ENCODE data around the gene FAM151B. TPM values are rescaled to one million over a fixed set of nuclear protein-coding genes. Genes with fewer than 3 reads are reported as not detected.

FAM151B gene
- total and polyA plus RNA-seq, 10 of the 15 experiments (the other 5 are each of a cell fraction or from before 2014, with no cell fraction given), result 0.05 to 0.79 (median 0.22) TPM

GRCh38 chr5:80569086-80569960 is 81.4 kb downstream of the FAM151B start:
- Histone ChIP-seq H3K4me1 (ENCODE audit: control insufficient read depth, insufficient read depth, low read length) (no peaks in the 10 kb centered on the region; the same call in 1 of the 2 replicates), H3K4me2 (ENCODE audit: control insufficient read depth, insufficient read depth) (peak overlapping the region; percentile 61), H3K27ac (ENCODE audit: control insufficient read depth, insufficient read depth) (no peak overlapping the region), H3K27me3 (replicated peaks in 1 of 2; ENCODE audit: control insufficient read depth in 2 of 2, insufficient read depth in 2 of 2, low read length in 1 of 2) (peaks cover 6 to 19% of the 10 kb centered on the region in 2 experiments), H4K20me1 (ENCODE audit: control insufficient read depth, insufficient read depth) (no peaks in the 10 kb centered on the region), H2AFZ (ENCODE audit: control insufficient read depth, low read depth, low read length) (no peak overlapping the region), H3K79me2 (ENCODE audit: control insufficient read depth, insufficient read depth, low read length) (no peaks in the 10 kb centered on the region), H3K36me3 (ENCODE audit: control insufficient read depth in 2 of 2, insufficient read depth in 2 of 2, low read length in 1 of 2) (no peaks in the 10 kb centered on the region), H3K4me3 (peak overlapping the region; percentile 63; the same call in 1 of the 2 replicates), H3K9me3 (replicated peaks; ENCODE audit: control insufficient read depth, insufficient read depth, low read length) (no peaks in the 10 kb centered on the region), H3K9ac (ENCODE audit: control insufficient read depth, insufficient read depth, low read length) (no peak overlapping the region)
- no TSS peak for BruUV-seq (replicated peaks)
- ATAC-seq (peak; percentile 9), DNase-seq (ENCODE audit: low read depth, low spot score) (no peak), FAIRE-seq (no peak)
- ChIA-PET SMC1A (ENCODE audit: uncharacterized antibody, unreplicated experiment) (no interaction called here), CTCF (no interaction called here), POLR2A (no interaction called here), RAD21 (ENCODE audit: unreplicated experiment) (no interaction called here)
- TF ChIP-seq HDAC6 (IDR thresholded peaks at IDR 0.05; ENCODE audit: unreplicated experiment) (peak; percentile 71), MEF2B (IDR thresholded peaks at IDR 0.05; ENCODE audit: partially characterized antibody, poor library complexity, severe bottlenecking) (no peak)
- WGBS (ENCODE audit: insufficient coverage, insufficient replicate concordance, low lambda C conversion rate, missing lambda C conversion rate), result 12% methylated on average over 58 of the region's 89 CpGs
- intact Hi-C loops (cut with micrococcal nuclease; ENCODE audit: unreplicated experiment) (no loop called here), in situ Hi-C loops (cut with MboI) (no loop called here)

GRCh38 chr5:80569961-80570786 is 82.3 kb downstream of the FAM151B start, which contains the start of gene ANKRD34B:
TSS of gene ANKRD34B (minus strand) at chr5:80570280. CDS start at chr5:80560019, 10,261 bp downstream.
- Histone ChIP-seq H3K27me3 (replicated peaks in 1 of 2; ENCODE audit: control insufficient read depth in 2 of 2, insufficient read depth in 2 of 2, low read length in 1 of 2) (peaks cover 6 to 19% of the 10 kb centered on the region in 2 experiments), H3K4me1 (ENCODE audit: control insufficient read depth, insufficient read depth, low read length) (no peaks in the 10 kb centered on the region; the same call in 1 of the 2 replicates), H3K27ac (ENCODE audit: control insufficient read depth, insufficient read depth) (no peak within 1 kb of the TSS), H3K4me2 (ENCODE audit: control insufficient read depth, insufficient read depth) (peak within 1 kb of the TSS; percentile 61), H2AFZ (ENCODE audit: control insufficient read depth, low read depth, low read length) (peak within 1 kb of the TSS; percentile 51), H4K20me1 (ENCODE audit: control insufficient read depth, insufficient read depth) (no peaks in the 10 kb centered on the region), H3K4me3 (peak within 1 kb of the TSS; percentile 63; the same call in 1 of the 2 replicates), H3K9ac (ENCODE audit: control insufficient read depth, insufficient read depth, low read length) (no peak within 1 kb of the TSS), H3K36me3 (ENCODE audit: control insufficient read depth in 2 of 2, insufficient read depth in 2 of 2, low read length in 1 of 2) (no peaks in the 10 kb centered on the region), H3K79me2 (ENCODE audit: control insufficient read depth, insufficient read depth, low read length) (no peaks in the 10 kb centered on the region), H3K9me3 (replicated peaks; ENCODE audit: control insufficient read depth, insufficient read depth, low read length) (no peaks in the 10 kb centered on the region)
- in situ Hi-C loops (cut with MboI) (no loop called here), intact Hi-C loops (cut with micrococcal nuclease; ENCODE audit: unreplicated experiment) (no loop called here)
- no peak for TF ChIP-seq ZNF217 (IDR thresholded peaks at IDR 0.05)
- no peak for TF ChIP-seq ELK1 (IDR thresholded peaks at IDR 0.05; ENCODE audit: low read depth, low read length)
- TF ChIP-seq SUZ12 (IDR thresholded peaks at IDR 0.05; ENCODE audit: unreplicated experiment), result peak; percentile 59
- TF ChIP-seq NR2F1 (conservative IDR thresholded peaks at IDR 0.05), result no peak
- peak; percentile 87 for TF ChIP-seq HDAC6 (IDR thresholded peaks at IDR 0.05; ENCODE audit: unreplicated experiment)
- no peak for TF ChIP-seq SRF (IDR thresholded peaks at IDR 0.05; ENCODE audit: low read depth in 2 of 2, low read length in 2 of 2)
- no peak for TF ChIP-seq SMAD1 (IDR thresholded peaks at IDR 0.05; ENCODE audit: low read depth, partially characterized antibody)
- no peak for TF ChIP-seq REST (IDR thresholded peaks at IDR 0.05; ENCODE audit: low read depth, low read length)
- ChIA-PET POLR2A (no interaction called here), RAD21 (ENCODE audit: unreplicated experiment) (no interaction called here), CTCF (no interaction called here), SMC1A (ENCODE audit: uncharacterized antibody, unreplicated experiment) (no interaction called here)
- WGBS (ENCODE audit: insufficient coverage, insufficient replicate concordance, low lambda C conversion rate, missing lambda C conversion rate), result 3% methylated on average over 53 of the region's 73 CpGs
- ATAC-seq (peak; percentile 87), DNase-seq (ENCODE audit: low read depth, low spot score) (no peak), FAIRE-seq (no peak)
- no TSS peak for BruUV-seq (replicated peaks)

Measured in GM12878 (cell line).